GM21723 (cell line): ENCODE data around the gene GALNT9.
"Not testable (repeated sequence)": the region's sequence is repeated elsewhere in the genome, so short reads cannot be mapped to it uniquely, and the experiment has no call there.

Source experiments
- ATAC-seq: cut with Tn5 transposase; IDR thresholded peaks from one replicate; pipeline ENCODE4 v1.9.1; 2021; ENCODE audit warnings: mild to moderate bottlenecking, moderate library complexity; ENCODE audit not compliant: unreplicated experiment

GALNT9 gene

GRCh38 chr12:132202929-132203721, 126.3 kb downstream of the GALNT9 start:
- no peak for ATAC-seq

GRCh38 chr12:132201391-132202120, 127.8 kb downstream of the GALNT9 start:
- ATAC-seq, result no peak

GRCh38 chr12:132200800-132201199, 128.6 kb downstream of the GALNT9 start:
- no peak for ATAC-seq

GRCh38 chr12:132199526-132200319, 129.7 kb downstream of the GALNT9 start:
- no peak for ATAC-seq

- ATAC-seq, result no peak
These were observed 130.3 kb downstream of the GALNT9 start for GRCh38 chr12:132199101-132199500.

GRCh38 chr12:132197581-132198354, 131.6 kb downstream of the GALNT9 start:
- ATAC-seq, result no peak

- no peak for ATAC-seq
These were observed 132.5 kb downstream of the GALNT9 start for GRCh38 chr12:132196873-132197390.

GRCh38 chr12:132196038-132196872, 133.1 kb downstream of the GALNT9 start:
- no peak for ATAC-seq

- not testable (repeated sequence) for ATAC-seq
These were observed 134.1 kb downstream of the GALNT9 start for GRCh38 chr12:132195242-132195641.

- ATAC-seq, result no peak
These were observed 134.8 kb downstream of the GALNT9 start for GRCh38 chr12:132194556-132194955.

- no peak for ATAC-seq
These were observed 135.3 kb downstream of the GALNT9 start for GRCh38 chr12:132194056-132194455.

- no peak for ATAC-seq
These were observed 137.5 kb downstream of the GALNT9 start for GRCh38 chr12:132191715-132192553.

GRCh38 chr12:132190834-132191500, 138.4 kb downstream of the GALNT9 start:
- ATAC-seq, result no peak

- ATAC-seq, result peak; percentile 27
These were observed 139.2 kb downstream of the GALNT9 start for GRCh38 chr12:132190012-132190755.

GRCh38 chr12:132189378-132190011, 139.9 kb downstream of the GALNT9 start:
- ATAC-seq, result peak; percentile 94

- peak; percentile 2 for ATAC-seq
These were observed 140.5 kb downstream of the GALNT9 start for GRCh38 chr12:132188916-132189325.

- no peak for ATAC-seq
These were observed 140.9 kb downstream of the GALNT9 start for GRCh38 chr12:132188451-132188901.
